BLaER1 treated with 17β-estradiol and CSF1 and Interleukin-3, amounts not matched to agents 10 nM and 100 nM (cell line): ENCODE results near the gene ZBTB20.

Experiments used
- H3K27ac ChIP-seq, 11 experiments: shearing (Covaris generic); formaldehyde crosslinking; 2 replicates each; pipeline ENCODE4 v1.8.1; 2022
- H3K27me3 ChIP-seq, 11 experiments: shearing (Covaris generic); formaldehyde crosslinking; 2 replicates each; pipeline ENCODE4 v1.8.1; 2022
- H3K36me3 ChIP-seq, 11 experiments: shearing (Covaris generic); formaldehyde crosslinking; 2 replicates each; pipeline ENCODE4 v1.8.1; 2022
- H3K4me1 ChIP-seq, 10 experiments: shearing (Covaris generic); formaldehyde crosslinking; 2 replicates each; pipeline ENCODE4 v1.8.1; 2022
- H3K4me2 ChIP-seq, 11 experiments: shearing (Covaris generic); formaldehyde crosslinking; 2 replicates each; pipeline ENCODE4 v1.8.1; 2022
- H3K4me3 ChIP-seq, 10 experiments: shearing (Covaris generic); formaldehyde crosslinking; 2 replicates each; pipeline ENCODE4 v1.8.1; 2022
- H3K9ac ChIP-seq, 11 experiments: shearing (Covaris generic); formaldehyde crosslinking; 2 replicates each; pipeline ENCODE4 v1.8.1; 2022
- H3K9me3 ChIP-seq, 11 experiments: shearing (Covaris generic); formaldehyde crosslinking; replicated peaks in 1 of 11; 2 replicates each; pipeline ENCODE4 v1.8.1; 2022
- H4K20me1 ChIP-seq, 11 experiments: shearing (Covaris generic); formaldehyde crosslinking; 2 replicates each; pipeline ENCODE4 v1.8.1; 2022
- Cebpa-rat ChIP-seq, 11 experiments: shearing (Covaris generic); IDR thresholded peaks; 2 replicates each; pipeline ENCODE4 v1.8.1; 2022

Gene ZBTB20

DNA sequence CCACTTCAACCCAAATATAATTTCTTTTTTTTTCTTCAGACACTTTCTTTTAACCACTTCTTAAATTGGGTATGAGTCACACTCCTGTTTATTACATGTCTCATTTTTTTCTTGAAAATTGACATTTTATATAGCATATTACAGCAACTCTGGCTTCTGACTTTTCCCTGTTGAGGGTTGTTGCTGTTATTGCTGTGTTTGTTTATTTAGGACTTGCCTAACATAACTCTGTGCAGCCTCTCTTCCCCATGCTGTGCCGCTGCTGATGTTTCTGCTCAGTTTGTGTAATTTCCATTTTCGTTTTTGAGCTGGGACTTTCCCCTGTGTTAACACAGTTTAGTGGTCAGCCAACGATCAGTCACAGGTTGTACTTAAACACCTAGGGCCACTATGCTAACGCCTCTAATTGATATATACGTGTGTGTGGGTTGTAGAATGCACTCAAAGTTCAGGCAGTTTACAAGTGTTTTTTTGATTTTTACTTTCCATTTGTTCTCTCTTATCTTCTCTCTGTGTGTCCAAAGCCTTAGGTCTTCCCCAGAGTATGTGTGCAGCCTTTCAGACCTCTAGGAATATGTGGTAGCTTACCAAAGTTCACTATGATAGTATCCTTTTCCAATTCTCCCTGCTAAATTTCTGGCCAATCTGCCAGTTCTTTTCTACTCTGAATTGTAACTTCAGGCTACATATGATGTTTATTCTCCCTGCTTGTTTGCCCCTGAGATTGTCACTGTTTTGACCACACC is 337.2 kb downstream of the ZBTB20 start:
- H3K4me1 ChIP-seq, result no peaks in the 10 kb centered on the region
- no peak overlapping the region for H3K4me2 ChIP-seq
- no peak overlapping the region for H3K27ac ChIP-seq

DNA sequence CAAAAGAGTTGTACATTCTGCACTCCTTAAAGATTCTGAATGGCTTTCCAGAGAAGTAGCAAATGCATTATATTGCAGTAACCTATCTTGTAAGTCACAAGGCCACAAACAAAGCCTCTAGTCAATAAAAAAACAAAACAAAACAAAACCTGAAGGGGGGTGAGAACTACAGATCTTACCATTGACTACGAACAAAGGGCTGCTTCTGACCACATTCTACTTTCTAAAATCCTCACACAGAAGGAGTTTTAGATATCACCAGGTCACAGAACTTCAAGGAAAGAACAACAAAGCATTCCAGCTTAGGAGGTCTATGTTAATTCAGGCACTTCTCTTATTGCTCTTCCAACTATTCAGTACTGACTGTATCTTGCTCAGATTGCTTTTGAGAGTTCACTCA is 343.0 kb downstream of the ZBTB20 start:
- H3K4me2 ChIP-seq, result no peak overlapping the region
- no peak overlapping the region for H3K27ac ChIP-seq
- peaks cover 0 to 15% (median 6%) of the 10 kb centered on the region in 10 experiments; a peak in 8 of 20 replicates for H3K4me1 ChIP-seq
- no peak overlapping the region for H3K4me3 ChIP-seq
- H3K9me3 ChIP-seq, result no peaks in the 10 kb centered on the region
- no peaks in the 10 kb centered on the region for H3K36me3 ChIP-seq
- no peaks in the 10 kb centered on the region for H4K20me1 ChIP-seq
- H3K27me3 ChIP-seq, result no peaks in the 10 kb centered on the region
- no peak for TF ChIP-seq Cebpa-rat (IDR thresholded peaks at IDR 0.05)
- H3K9ac ChIP-seq, result no peak overlapping the region

More for the DNA sequence above, 337.2 kb downstream of the ZBTB20 start:
- Histone ChIP-seq H3K4me3 (no peak overlapping the region), H4K20me1 (no peaks in the 10 kb centered on the region), H3K36me3 (no peaks in the 10 kb centered on the region; a peak in 1 of 22 replicates), H3K9ac (no peak overlapping the region), H3K27me3 (no peaks in the 10 kb centered on the region), H3K9me3 (peaks cover 5 to 9% (median 8%) of the 10 kb centered on the region in 11 experiments; a peak in 12 of 22 replicates)
- no peak for TF ChIP-seq Cebpa-rat (IDR thresholded peaks at IDR 0.05)

DNA sequence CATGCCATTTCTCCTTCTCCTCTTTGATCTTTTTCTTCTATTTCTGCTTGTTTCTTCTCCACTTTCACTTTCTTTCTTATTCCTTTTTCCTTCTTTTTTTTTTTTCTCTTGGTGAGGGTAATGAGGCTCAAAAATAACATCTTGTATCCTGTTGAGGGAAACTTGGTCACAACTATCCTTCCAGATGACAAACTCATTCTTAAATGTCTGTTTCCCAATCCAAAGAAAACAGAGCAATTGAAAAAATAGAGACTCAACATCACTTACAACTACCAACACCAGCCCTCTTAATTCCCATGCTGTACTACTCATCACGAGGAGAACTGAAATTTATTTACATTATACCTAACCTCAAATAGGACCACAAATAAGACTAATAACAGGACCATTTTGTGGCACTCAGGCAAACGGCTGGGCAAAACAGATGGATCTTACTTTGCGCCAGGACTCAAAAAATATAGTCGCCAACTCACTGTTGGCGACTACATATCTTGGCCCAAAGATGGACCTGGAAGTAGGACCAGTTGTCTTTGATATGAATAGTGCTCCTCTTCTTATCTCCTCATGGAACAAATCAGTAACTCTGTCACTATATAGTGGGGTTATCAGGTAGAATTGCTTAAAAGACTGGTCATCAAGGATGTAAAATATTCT is 343.9 kb downstream of the ZBTB20 start:
- TF ChIP-seq Cebpa-rat (IDR thresholded peaks at IDR 0.05), result no peak
- peaks cover 0 to 15% (median 6%) of the 10 kb centered on the region in 10 experiments; a peak in 8 of 20 replicates for H3K4me1 ChIP-seq
- no peak overlapping the region for H3K4me2 ChIP-seq
- H4K20me1 ChIP-seq, result no peaks in the 10 kb centered on the region
- no peak overlapping the region for H3K27ac ChIP-seq
- no peak overlapping the region for H3K4me3 ChIP-seq
- no peak overlapping the region for H3K9ac ChIP-seq
- H3K27me3 ChIP-seq, result no peaks in the 10 kb centered on the region
- H3K9me3 ChIP-seq, result no peaks in the 10 kb centered on the region
- no peaks in the 10 kb centered on the region for H3K36me3 ChIP-seq

DNA sequence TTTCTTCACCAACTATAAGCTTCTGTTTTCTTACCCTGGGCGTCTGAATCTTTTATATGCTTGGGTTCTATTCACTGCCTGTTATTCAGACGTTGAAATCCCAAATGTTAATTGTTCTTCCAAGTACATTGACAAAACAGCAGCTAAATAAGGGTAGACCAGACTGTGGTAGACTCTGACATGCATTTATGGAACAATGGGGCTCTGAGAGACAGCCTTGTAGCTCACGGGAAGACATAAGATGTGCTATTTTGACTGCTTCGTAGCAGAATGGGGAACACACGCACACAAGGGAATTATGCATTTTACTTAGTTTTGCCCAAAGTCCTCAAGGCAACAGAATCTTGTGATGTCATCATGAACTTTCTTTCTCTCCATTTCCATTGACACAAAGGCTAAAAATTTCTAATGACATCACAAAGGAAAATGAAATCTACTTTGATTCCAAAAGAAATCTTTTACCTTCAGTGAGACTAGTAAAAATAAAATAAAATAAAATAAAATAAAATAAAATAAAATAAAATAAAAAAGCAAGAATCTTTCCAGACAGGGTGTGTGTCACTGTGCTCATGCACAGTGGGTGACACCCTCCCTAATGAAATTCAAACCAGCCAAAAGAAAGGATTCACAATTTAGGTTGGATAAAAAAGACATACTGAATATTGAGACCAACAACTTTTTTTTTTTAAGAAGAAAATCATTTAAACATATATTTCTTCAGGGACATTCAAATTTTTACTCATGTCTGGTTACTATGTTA is 346.6 kb downstream of the ZBTB20 start:
- H3K36me3 ChIP-seq, result no peaks in the 10 kb centered on the region
- H3K27ac ChIP-seq, result no peak overlapping the region
- H3K27me3 ChIP-seq, result no peaks in the 10 kb centered on the region
- H4K20me1 ChIP-seq, result no peaks in the 10 kb centered on the region
- no peak for TF ChIP-seq Cebpa-rat (IDR thresholded peaks at IDR 0.05)
- no peaks in the 10 kb centered on the region for H3K9me3 ChIP-seq
- no peak overlapping the region for H3K4me3 ChIP-seq
- H3K4me2 ChIP-seq, result peak overlapping the region in 4 of 11 experiments; percentile 3 to 26 (median 12); a peak in 1 of 22 replicates
- H3K9ac ChIP-seq, result no peak overlapping the region
- H3K4me1 ChIP-seq, result peaks cover 0 to 15% (median 6%) of the 10 kb centered on the region in 10 experiments; a peak in 8 of 20 replicates

DNA sequence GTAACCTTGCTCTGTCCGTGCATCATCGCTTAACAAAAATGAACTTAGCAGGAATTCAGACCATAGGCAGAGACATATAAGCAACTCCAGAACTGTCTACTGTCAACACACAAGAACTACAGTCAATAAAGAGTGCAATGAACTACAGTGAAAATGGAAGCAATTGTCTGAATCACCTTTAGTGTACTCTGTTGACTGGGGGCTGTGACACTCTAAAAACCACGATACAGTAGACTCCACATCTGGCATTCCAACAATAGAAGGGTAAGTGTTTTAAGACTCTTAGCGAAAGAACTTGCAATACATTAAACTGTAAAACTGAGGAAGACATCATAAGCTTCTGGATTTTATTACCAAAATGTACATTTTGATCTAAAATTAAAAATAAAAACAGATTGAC is 347.3 kb downstream of the ZBTB20 start:
- Histone ChIP-seq H3K4me3 (no peak overlapping the region), H3K4me2 (peak overlapping the region in 1 of 11 experiments; percentile 12; a peak in 1 of 22 replicates), H3K27me3 (no peaks in the 10 kb centered on the region), H3K36me3 (no peaks in the 10 kb centered on the region), H3K4me1 (peaks cover 0 to 15% (median 6%) of the 10 kb centered on the region in 10 experiments; a peak in 8 of 20 replicates), H3K9me3 (no peaks in the 10 kb centered on the region), H4K20me1 (no peaks in the 10 kb centered on the region), H3K27ac (no peak overlapping the region), H3K9ac (no peak overlapping the region)
- no peak for TF ChIP-seq Cebpa-rat (IDR thresholded peaks at IDR 0.05)

DNA sequence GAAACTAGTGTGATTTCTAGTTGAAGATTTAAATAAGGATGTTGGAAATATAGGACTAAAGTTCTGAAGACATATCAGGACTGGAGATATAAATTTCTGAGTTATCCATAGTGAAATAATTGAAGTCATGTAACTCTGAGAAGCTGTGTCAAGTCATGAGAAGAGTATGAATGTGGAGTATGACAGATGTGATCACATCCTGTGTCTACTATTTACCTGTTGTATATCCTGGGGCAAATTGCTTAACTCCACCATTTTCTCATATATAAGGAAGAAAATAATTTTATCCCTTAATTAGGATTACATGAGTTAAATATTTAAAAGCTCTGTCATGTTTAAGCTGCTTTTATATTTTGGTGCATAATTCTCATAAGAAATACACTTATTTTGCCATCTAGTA is 350.3 kb downstream of the ZBTB20 start:
- H3K4me2 ChIP-seq, result no peak overlapping the region
- H4K20me1 ChIP-seq, result no peaks in the 10 kb centered on the region
- H3K27me3 ChIP-seq, result no peaks in the 10 kb centered on the region
- no peaks in the 10 kb centered on the region for H3K9me3 ChIP-seq
- no peaks in the 10 kb centered on the region for H3K36me3 ChIP-seq
- H3K27ac ChIP-seq, result no peak overlapping the region
- H3K4me3 ChIP-seq, result no peak overlapping the region
- H3K9ac ChIP-seq, result no peak overlapping the region
- no peak for TF ChIP-seq Cebpa-rat (IDR thresholded peaks at IDR 0.05)
- H3K4me1 ChIP-seq, result peaks cover 0 to 15% (median 6%) of the 10 kb centered on the region in 10 experiments; a peak in 8 of 20 replicates

DNA sequence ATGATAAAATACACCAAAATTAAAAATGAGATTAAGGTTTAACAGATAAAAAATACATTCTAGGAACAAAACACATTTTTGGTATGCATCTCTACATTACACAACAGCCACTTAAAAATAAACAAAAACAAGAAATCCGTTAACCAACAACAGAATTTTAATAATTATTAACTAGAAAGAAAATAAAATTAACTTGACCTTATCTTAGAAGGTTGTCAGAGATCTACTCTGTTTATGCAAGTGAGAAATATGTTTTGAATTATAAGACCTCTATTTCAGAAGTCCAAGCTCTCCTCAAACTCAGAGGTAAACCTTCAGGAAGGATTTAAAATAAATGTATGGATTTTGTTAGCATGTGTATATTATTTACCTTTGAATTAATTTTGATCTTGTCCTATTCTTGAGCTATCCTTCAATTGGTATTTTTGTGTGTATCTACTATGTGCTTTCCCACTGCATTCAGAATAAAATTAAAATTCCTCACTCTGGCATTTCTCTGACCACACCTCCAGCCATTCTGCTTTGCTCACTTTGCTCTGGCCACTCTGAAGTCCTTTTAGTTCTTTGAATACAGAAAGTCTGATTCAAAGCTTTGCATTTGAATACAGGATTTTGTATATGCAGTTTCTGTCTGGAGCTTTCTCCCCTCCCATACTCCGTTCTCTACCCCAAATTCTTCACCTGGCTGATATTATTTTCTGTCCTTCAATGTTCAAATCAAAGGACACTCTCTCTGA is 352.0 kb downstream of the ZBTB20 start:
- Histone ChIP-seq H3K27me3 (no peaks in the 10 kb centered on the region), H3K9ac (no peak overlapping the region), H3K4me2 (no peak overlapping the region), H3K4me3 (no peak overlapping the region), H3K4me1 (peaks cover 0 to 2% (median under 1%) of the 10 kb centered on the region in 10 experiments; a peak in 4 of 20 replicates), H3K9me3 (no peaks in the 10 kb centered on the region), H3K36me3 (no peaks in the 10 kb centered on the region), H3K27ac (no peak overlapping the region), H4K20me1 (no peaks in the 10 kb centered on the region)
- no peak for TF ChIP-seq Cebpa-rat (IDR thresholded peaks at IDR 0.05)

DNA sequence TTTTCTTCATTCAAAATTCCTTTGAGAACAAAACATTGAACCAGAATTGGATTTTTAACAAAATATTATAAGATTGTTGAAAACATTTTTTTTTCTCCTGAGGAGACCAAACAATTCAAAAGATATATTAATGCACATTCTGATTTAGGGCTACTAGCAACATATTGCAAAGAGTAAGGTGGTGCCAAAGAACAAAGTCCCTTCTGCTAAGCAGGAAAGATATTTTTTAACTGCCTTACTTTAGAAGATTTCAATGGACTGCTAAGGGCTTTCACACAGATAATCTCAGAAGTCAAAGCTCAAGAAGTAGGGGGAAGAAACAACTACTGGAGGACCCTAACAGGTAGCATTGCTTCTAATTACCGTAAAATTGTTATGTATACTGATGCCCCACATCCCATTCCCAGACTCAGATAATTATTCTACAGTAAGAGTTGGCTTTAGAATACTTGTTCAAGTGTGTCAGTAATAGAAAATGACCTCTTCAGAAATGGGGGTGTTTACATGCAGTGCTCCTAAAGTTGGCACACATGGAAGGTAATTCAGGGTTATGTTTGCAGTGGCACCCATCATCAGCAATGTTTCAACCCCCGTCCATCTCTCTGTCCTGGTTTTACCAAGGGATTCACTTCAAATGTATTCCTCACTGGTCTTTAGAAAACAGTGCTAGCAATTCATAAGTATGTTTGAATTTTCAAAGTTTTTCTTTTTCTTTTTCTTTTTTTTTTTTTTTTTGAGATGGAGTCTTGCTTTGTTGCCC is 354.7 kb downstream of the ZBTB20 start:
- H4K20me1 ChIP-seq, result no peaks in the 10 kb centered on the region
- no peaks in the 10 kb centered on the region for H3K36me3 ChIP-seq
- H3K27me3 ChIP-seq, result no peaks in the 10 kb centered on the region
- no peaks in the 10 kb centered on the region for H3K9me3 ChIP-seq
- H3K4me1 ChIP-seq, result no peaks in the 10 kb centered on the region
- no peak overlapping the region for H3K4me3 ChIP-seq
- TF ChIP-seq Cebpa-rat (IDR thresholded peaks at IDR 0.05), result no peak
- H3K9ac ChIP-seq, result no peak overlapping the region
- H3K4me2 ChIP-seq, result no peak overlapping the region
- H3K27ac ChIP-seq, result no peak overlapping the region
